Measurements from ENCODE around the gene PATJ.

DNA sequence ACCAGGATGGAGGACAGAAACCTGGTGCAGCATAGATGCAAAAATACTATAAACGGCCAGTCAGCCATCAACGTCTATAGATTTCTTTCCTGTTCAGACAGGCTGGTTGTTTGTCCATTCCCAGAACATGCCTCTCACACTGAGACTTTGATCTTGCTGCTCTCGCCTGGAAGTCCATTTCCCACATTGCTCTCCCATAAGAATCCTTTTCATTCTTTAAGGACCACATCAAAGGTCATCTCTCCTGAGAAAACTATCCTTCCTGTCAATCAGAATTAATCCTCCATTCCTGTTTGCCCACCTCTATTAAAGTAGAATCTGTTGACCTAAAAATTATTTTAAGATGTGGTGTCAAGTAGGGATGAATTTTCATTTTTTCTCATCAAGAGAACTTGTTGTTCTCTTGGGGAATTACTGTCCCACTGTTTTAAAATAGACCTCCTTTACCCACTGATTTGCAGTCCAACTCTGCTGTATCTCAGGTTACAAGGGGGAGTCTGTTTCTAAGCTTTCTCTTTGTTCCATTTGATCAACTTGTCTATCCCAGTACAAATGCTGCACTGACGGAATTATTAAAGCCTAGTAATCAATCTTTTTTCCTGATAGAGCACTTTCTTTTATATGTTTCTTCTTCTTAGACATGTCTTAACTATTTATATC lies 172.7 kb downstream of the PATJ start:
- TF ChIP-seq, protein P1, sequence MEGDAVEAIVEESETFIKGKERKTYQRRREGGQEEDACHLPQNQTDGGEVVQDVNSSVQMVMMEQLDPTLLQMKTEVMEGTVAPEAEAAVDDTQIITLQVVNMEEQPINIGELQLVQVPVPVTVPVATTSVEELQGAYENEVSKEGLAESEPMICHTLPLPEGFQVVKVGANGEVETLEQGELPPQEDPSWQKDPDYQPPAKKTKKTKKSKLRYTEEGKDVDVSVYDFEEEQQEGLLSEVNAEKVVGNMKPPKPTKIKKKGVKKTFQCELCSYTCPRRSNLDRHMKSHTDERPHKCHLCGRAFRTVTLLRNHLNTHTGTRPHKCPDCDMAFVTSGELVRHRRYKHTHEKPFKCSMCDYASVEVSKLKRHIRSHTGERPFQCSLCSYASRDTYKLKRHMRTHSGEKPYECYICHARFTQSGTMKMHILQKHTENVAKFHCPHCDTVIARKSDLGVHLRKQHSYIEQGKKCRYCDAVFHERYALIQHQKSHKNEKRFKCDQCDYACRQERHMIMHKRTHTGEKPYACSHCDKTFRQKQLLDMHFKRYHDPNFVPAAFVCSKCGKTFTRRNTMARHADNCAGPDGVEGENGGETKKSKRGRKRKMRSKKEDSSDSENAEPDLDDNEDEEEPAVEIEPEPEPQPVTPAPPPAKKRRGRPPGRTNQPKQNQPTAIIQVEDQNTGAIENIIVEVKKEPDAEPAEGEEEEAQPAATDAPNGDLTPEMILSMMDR (IDR thresholded peaks at IDR 0.05) = no peak
- no peak for TF ChIP-seq POLR2A (IDR thresholded peaks at IDR 0.05)

All from tibial nerve (tissue), 3 donors.